ENCODE data around the gene OST4. TPM values are rescaled to one million over a fixed set of nuclear protein-coding genes. Genes with fewer than 3 reads are reported as not detected.

OST4 gene
- total RNA-seq, 1 experiment from 2014 or later = 166 TPM

DNA sequence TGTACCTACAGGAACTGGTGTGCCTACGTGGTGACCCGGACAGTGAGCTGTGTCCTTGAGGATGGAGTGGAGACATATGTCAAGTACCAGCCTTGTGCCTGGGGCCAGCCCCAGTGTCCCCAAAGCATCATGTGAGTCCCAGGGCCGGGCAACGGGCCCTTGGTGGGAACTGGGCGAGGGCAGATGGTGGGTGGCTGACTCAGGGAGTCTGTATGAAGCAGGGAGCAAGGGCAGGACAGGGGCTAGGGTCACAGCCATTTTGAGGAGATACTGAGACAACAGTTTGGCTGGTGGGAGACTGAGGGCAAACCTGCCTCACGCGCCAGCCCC is 8.7 kb upstream of the OST4 start:
- BruUV-seq (replicated peaks) = no TSS peak
- Histone ChIP-seq H3K4me2 (no peak overlapping the region), H3K27ac (no peak overlapping the region), H3F3A (ENCODE audit: insufficient read depth, low read depth) (peaks cover 10% of the 10 kb centered on the region; the same call in 1 of the 2 replicates), H3K27me3 (ENCODE audit: insufficient read depth, low read depth) (peaks cover 18% of the 10 kb centered on the region), H3K36me3 (ENCODE audit: low read depth) (no peaks in the 10 kb centered on the region), H3K79me2 (ENCODE audit: low read depth) (no peaks in the 10 kb centered on the region), H4K20me1 (ENCODE audit: insufficient read depth) (no peaks in the 10 kb centered on the region), H3K4me1 (replicated peaks; ENCODE audit: insufficient read depth) (peaks cover 9% of the 10 kb centered on the region), H3K9me2 (ENCODE audit: insufficient read depth) (no peaks in the 10 kb centered on the region), H3K4me3 (no peak overlapping the region), H2AFZ (no peak overlapping the region), H3K9me3 (ENCODE audit: insufficient read depth, low read depth) (no peaks in the 10 kb centered on the region)
- intact Hi-C loops (cut with micrococcal nuclease; ENCODE audit: unreplicated experiment) = no loop called here
- ChIA-PET CTCF (interaction anchor here (0.6 kb wide), 1 partner anchor 158 kb away, joined by 3 read pairs; no protein-coding TSS in a partner anchor), POLR2A (ENCODE audit: unreplicated experiment) (no interaction called here)
- no peak for DNase-seq
- TF ChIP-seq, protein P1, sequence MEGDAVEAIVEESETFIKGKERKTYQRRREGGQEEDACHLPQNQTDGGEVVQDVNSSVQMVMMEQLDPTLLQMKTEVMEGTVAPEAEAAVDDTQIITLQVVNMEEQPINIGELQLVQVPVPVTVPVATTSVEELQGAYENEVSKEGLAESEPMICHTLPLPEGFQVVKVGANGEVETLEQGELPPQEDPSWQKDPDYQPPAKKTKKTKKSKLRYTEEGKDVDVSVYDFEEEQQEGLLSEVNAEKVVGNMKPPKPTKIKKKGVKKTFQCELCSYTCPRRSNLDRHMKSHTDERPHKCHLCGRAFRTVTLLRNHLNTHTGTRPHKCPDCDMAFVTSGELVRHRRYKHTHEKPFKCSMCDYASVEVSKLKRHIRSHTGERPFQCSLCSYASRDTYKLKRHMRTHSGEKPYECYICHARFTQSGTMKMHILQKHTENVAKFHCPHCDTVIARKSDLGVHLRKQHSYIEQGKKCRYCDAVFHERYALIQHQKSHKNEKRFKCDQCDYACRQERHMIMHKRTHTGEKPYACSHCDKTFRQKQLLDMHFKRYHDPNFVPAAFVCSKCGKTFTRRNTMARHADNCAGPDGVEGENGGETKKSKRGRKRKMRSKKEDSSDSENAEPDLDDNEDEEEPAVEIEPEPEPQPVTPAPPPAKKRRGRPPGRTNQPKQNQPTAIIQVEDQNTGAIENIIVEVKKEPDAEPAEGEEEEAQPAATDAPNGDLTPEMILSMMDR (conservative IDR thresholded peaks at IDR 0.05) = no peak
- TF ChIP-seq EZH2 (IDR thresholded peaks at IDR 0.05; ENCODE audit: low read depth) = no peak

DNA sequence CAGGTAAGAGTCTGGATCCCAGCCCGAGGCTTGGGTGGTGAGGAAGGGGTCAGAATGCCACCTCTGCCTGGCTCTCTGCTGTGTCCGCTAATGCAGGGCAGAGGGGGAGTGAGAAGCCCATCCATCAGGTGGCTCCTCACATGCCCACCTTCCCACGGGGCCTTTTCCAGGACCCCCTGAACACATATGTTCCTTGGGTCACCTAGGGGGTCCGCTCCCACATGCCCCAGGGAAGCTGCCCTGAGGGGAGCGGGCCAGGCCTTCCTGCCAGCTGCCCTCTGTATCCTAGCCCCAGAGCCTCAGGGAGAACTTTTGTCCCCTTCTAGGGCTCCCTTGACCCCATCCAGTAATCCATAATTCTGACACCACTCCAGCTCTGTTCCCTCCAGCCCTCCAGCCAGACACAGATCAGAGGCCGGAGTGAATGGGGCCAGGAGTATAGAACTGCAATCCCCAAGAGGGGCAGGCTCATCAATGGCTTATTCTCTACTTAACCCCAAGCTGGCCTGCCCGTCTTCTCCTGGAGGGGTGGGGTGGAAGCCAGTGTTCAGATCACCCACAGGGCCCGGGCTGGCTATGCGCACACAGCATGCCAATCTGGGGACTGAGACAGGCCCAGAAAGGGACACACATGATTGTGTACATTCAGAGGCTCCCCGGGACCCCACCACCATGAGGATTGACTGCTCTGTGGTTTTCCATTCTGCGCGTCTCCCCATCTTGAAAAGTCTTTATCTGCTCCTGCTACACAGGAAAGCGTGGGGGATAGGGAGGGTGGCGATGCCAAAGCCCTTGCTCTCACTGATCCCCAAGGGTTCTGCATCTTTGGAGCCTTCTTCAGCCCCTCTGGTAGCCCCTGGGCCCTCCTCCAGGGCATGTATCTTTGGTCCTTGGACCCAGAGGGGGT is 8.0 kb upstream of the OST4 start:
- Histone ChIP-seq H3F3A (ENCODE audit: insufficient read depth, low read depth) (peaks cover 7% of the 10 kb centered on the region; the same call in 1 of the 2 replicates), H3K4me3 (no peak overlapping the region), H3K4me2 (no peak overlapping the region), H3K27me3 (ENCODE audit: insufficient read depth, low read depth) (peaks cover 18% of the 10 kb centered on the region), H3K79me2 (ENCODE audit: low read depth) (no peaks in the 10 kb centered on the region), H4K20me1 (ENCODE audit: insufficient read depth) (no peaks in the 10 kb centered on the region), H3K9me3 (ENCODE audit: insufficient read depth, low read depth) (no peaks in the 10 kb centered on the region), H3K27ac (no peak overlapping the region), H2AFZ (no peak overlapping the region), H3K36me3 (ENCODE audit: low read depth) (no peaks in the 10 kb centered on the region), H3K4me1 (replicated peaks; ENCODE audit: insufficient read depth) (peaks cover 8% of the 10 kb centered on the region), H3K9me2 (ENCODE audit: insufficient read depth) (no peaks in the 10 kb centered on the region)
- no TSS peak for BruUV-seq (replicated peaks)
- TF ChIP-seq, protein P1 (conservative IDR thresholded peaks at IDR 0.05) = no peak
- TF ChIP-seq EZH2 (IDR thresholded peaks at IDR 0.05; ENCODE audit: low read depth) = no peak
- DNase-seq = no peak
- intact Hi-C loops (cut with micrococcal nuclease; ENCODE audit: unreplicated experiment) = no loop called here
- POLR2A ChIA-PET (ENCODE audit: unreplicated experiment) = no interaction called here
- CTCF ChIA-PET = interaction anchor here (0.6 kb wide), 1 partner anchor 157 kb away, joined by 3 read pairs; no protein-coding TSS in a partner anchor

DNA sequence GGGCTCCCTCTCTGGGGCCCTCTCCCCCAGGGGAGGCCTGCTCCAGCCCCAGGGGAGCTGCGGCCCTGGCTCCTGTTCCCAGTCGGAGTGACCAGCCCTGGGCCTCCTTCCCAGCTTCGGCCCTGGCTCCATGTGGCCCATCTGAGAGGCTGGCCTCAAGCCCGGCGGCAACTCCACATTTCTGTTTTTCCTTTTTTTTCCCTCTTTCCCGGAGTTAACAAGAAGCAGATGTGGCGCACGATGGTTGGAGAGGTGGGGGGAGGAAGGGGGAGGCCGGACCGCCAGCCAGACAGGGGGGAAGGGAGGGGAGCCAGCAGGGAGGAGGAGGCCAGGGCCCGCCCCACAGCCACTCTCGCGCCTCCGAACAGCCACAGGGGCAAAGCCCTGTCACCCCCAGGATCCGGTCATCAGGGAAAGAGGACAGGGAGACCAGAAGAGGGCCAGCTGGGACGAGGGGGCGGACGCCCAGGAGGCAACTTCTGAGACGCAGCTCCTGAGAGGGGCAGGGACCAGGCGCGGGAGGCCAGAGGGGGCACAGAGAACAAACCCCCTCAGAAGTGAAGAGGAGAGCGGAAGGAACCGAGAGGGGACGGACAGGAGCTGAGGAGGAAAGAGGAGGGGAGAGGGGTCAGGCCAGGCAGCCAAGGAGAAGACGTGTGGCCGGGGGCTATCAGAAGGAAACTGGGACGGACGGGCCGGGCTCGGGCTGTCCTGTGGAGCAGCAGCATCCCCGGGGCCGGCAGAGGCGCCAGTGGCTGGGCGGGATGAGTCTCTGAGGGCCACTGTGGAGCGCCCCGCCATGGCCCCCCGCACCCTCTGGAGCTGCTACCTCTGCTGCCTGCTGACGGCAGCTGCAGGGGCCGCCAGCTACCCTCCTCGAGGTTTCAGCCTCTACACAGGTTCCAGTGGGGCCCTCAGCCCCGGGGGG is 7.1 kb upstream of the OST4 start, which contains the start of gene EMILIN1:
EMILIN1 (plus strand) TSS at position 349 of the 928 bp plus-strand sequence; CDS start at position 800, 451 bp downstream.
- POLR2A ChIA-PET (ENCODE audit: unreplicated experiment) = no interaction called here
- BruUV-seq (replicated peaks) = no TSS peak

More for the DNA sequence above, 7.1 kb upstream of the OST4 start, which contains the start of gene EMILIN1:
- Histone ChIP-seq H3K27me3 (ENCODE audit: insufficient read depth, low read depth) (peaks cover 18% of the 10 kb centered on the region), H3F3A (ENCODE audit: insufficient read depth, low read depth) (peaks cover 7% of the 10 kb centered on the region; the same call in 1 of the 2 replicates), H3K9me2 (ENCODE audit: insufficient read depth) (no peaks in the 10 kb centered on the region), H3K36me3 (ENCODE audit: low read depth) (no peaks in the 10 kb centered on the region), H3K4me3 (no peak within 1 kb of the TSS), H3K9me3 (ENCODE audit: insufficient read depth, low read depth) (no peaks in the 10 kb centered on the region), H3K4me1 (replicated peaks; ENCODE audit: insufficient read depth) (peaks cover 8% of the 10 kb centered on the region), H3K4me2 (no peak within 1 kb of the TSS), H2AFZ (no peak within 1 kb of the TSS), H3K79me2 (ENCODE audit: low read depth) (no peaks in the 10 kb centered on the region), H4K20me1 (ENCODE audit: insufficient read depth) (no peaks in the 10 kb centered on the region), H3K27ac (no peak within 1 kb of the TSS)
- intact Hi-C loops (cut with micrococcal nuclease; ENCODE audit: unreplicated experiment) = no loop called here
- no peak for TF ChIP-seq EZH2 (IDR thresholded peaks at IDR 0.05; ENCODE audit: low read depth)
- TF ChIP-seq, protein P1 (conservative IDR thresholded peaks at IDR 0.05) = no peak
- no peak for DNase-seq
- CTCF ChIA-PET = no interaction called here

Measured in PC-9 (cell line).